WTC11 (cell line): ENCODE measurements around the gene B4GALT2.

Experiments
- CREB1 ChIP-seq: sonication (generic); formaldehyde crosslinking; IDR thresholded peaks from 2 replicates; pipeline ENCODE4 v1.8.0; 2023; ENCODE audit warnings: mild to moderate bottlenecking, missing genetic modification reagents
- CREM ChIP-seq: sonication (generic); formaldehyde crosslinking; IDR thresholded peaks from 2 replicates; pipeline ENCODE4 v1.8.1; 2022; ENCODE audit warnings: mild to moderate bottlenecking, missing genetic modification reagents, moderate library complexity
- JUN ChIP-seq: sonication (generic); formaldehyde crosslinking; IDR thresholded peaks from 2 replicates; pipeline ENCODE4 v1.8.0; 2023; ENCODE audit warnings: mild to moderate bottlenecking, missing genetic modification reagents
- NR1H2 ChIP-seq: sonication (generic); formaldehyde crosslinking; IDR thresholded peaks from 2 replicates; pipeline ENCODE4 v1.9.0; 2021; ENCODE audit warnings: mild to moderate bottlenecking, moderate library complexity, missing genetic modification reagents
- NR2C2 ChIP-seq: sonication (generic); formaldehyde crosslinking; IDR thresholded peaks from 2 replicates; pipeline ENCODE4 v1.8.0; 2022; ENCODE audit warnings: mild to moderate bottlenecking, missing genetic modification reagents
- RORB ChIP-seq: fragments of 250-450 bp; sonication (Bioruptor Pico); IDR thresholded peaks from 2 replicates; pipeline ENCODE4 v1.9.0; 2021; ENCODE audit warnings: mild to moderate bottlenecking
- SP1 ChIP-seq: sonication (generic); formaldehyde crosslinking; conservative IDR thresholded peaks from 2 replicates; pipeline ENCODE4 v1.8.1; 2022; ENCODE audit warnings: missing genetic modification reagents
- ZBTB21 ChIP-seq: sonication (generic); formaldehyde crosslinking; IDR thresholded peaks from 2 replicates; pipeline ENCODE4 v1.8.1; 2023; ENCODE audit warnings: mild to moderate bottlenecking, missing genetic modification reagents, borderline replicate concordance
- ZNF232 ChIP-seq: sonication (generic); formaldehyde crosslinking; IDR thresholded peaks from 2 replicates; pipeline ENCODE4 v1.8.0; 2022; ENCODE audit warnings: mild to moderate bottlenecking, missing genetic modification reagents
- ZNF263 ChIP-seq: sonication (generic); formaldehyde crosslinking; IDR thresholded peaks from 2 replicates; pipeline ENCODE4 v1.8.1; 2022; ENCODE audit warnings: low read depth, mild to moderate bottlenecking, moderate library complexity, missing genetic modification reagents
- TF ChIP-seq, protein P1 (sequence below): fragments of 200-600 bp; IDR thresholded peaks from 2 replicates; pipeline ENCODE4 v1.8.0; 2022; ENCODE audit warnings: antibody characterized with exemption
- TF ChIP-seq, protein P2 (sequence below): sonication (generic); formaldehyde crosslinking; IDR thresholded peaks from 2 replicates; pipeline ENCODE4 v1.8.1; 2023; ENCODE audit warnings: mild to moderate bottlenecking, moderate library complexity, missing genetic modification reagents
- TF ChIP-seq, protein P3 (sequence below): sonication (generic); formaldehyde crosslinking; IDR thresholded peaks from 2 replicates; pipeline ENCODE4 v1.8.1; 2022; ENCODE audit warnings: low read depth, mild to moderate bottlenecking, moderate library complexity, missing genetic modification reagents, borderline replicate concordance
- TF ChIP-seq, protein P4 (sequence below): sonication (generic); formaldehyde crosslinking; IDR thresholded peaks from 2 replicates; pipeline ENCODE4 v1.8.0; 2022; ENCODE audit warnings: mild to moderate bottlenecking, missing genetic modification reagents

DNA sequence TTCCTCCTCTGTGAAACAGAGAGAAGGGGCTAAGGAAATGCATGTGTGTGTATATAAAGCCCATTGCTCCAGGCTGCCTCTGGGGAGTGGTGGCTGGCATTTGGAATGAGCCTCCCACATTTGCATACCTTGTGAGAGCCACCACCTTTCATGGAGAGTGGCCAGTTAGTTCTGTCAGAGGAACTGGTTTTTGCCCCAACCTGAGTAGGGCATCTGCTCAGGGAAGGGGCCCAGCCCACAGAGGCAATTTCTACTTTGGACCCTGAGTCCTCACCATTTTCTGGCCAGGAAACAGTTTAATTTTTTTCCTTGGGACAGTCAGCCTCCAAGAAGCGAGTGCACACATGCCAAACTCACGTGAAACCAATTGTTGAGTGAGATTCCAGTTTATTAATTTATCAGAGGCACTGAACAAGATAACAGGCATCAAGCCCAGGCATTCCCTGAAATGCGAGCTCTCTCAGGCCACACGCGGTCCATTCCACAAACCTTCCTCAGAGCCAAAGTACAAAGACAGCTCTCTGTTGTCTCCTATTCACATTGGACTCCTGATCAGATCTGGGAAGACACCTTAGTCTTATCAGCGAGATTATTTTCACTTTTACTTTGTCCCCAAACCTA, 53.3 kb downstream of the B4GALT2 start:
- TF ChIP-seq, protein P1, sequence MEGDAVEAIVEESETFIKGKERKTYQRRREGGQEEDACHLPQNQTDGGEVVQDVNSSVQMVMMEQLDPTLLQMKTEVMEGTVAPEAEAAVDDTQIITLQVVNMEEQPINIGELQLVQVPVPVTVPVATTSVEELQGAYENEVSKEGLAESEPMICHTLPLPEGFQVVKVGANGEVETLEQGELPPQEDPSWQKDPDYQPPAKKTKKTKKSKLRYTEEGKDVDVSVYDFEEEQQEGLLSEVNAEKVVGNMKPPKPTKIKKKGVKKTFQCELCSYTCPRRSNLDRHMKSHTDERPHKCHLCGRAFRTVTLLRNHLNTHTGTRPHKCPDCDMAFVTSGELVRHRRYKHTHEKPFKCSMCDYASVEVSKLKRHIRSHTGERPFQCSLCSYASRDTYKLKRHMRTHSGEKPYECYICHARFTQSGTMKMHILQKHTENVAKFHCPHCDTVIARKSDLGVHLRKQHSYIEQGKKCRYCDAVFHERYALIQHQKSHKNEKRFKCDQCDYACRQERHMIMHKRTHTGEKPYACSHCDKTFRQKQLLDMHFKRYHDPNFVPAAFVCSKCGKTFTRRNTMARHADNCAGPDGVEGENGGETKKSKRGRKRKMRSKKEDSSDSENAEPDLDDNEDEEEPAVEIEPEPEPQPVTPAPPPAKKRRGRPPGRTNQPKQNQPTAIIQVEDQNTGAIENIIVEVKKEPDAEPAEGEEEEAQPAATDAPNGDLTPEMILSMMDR, result no peak
- no peak for TF ChIP-seq ZNF232
- no peak for TF ChIP-seq JUN (CRISPR knock-in tag)
- TF ChIP-seq, protein P2, sequence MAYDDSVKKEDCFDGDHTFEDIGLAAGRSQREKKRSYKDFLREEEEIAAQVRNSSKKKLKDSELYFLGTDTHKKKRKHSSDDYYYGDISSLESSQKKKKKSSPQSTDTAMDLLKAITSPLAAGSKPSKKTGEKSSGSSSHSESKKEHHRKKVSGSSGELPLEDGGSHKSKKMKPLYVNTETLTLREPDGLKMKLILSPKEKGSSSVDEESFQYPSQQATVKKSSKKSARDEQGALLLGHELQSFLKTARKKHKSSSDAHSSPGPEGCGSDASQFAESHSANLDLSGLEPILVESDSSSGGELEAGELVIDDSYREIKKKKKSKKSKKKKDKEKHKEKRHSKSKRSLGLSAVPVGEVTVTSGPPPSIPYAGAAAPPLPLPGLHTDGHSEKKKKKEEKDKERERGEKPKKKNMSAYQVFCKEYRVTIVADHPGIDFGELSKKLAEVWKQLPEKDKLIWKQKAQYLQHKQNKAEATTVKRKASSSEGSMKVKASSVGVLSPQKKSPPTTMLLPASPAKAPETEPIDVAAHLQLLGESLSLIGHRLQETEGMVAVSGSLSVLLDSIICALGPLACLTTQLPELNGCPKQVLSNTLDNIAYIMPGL (CRISPR knock-in tag), result no peak
- no peak for TF ChIP-seq SP1 (CRISPR knock-in tag)
- TF ChIP-seq NR1H2, result no peak
- TF ChIP-seq RORB, result no peak
- TF ChIP-seq, protein P3, sequence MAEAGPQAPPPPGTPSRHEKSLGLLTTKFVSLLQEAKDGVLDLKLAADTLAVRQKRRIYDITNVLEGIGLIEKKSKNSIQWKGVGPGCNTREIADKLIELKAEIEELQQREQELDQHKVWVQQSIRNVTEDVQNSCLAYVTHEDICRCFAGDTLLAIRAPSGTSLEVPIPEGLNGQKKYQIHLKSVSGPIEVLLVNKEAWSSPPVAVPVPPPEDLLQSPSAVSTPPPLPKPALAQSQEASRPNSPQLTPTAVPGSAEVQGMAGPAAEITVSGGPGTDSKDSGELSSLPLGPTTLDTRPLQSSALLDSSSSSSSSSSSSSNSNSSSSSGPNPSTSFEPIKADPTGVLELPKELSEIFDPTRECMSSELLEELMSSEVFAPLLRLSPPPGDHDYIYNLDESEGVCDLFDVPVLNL (CRISPR knock-in tag), result no peak
- TF ChIP-seq NR2C2 (CRISPR knock-in tag), result no peak
- no peak for TF ChIP-seq ZBTB21 (CRISPR knock-in tag)
- no peak for TF ChIP-seq ZNF263 (CRISPR knock-in tag)
- TF ChIP-seq CREM (CRISPR knock-in tag), result no peak
- no peak for TF ChIP-seq CREB1 (CRISPR knock-in tag)
- TF ChIP-seq, protein P4, sequence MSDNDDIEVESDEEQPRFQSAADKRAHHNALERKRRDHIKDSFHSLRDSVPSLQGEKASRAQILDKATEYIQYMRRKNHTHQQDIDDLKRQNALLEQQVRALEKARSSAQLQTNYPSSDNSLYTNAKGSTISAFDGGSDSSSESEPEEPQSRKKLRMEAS (CRISPR knock-in tag), result no peak
